Mammary microvascular endothelial cell (primary cell): ENCODE measurements around the gene NPAS1. TPM values are rescaled to one million over a fixed set of nuclear protein-coding genes. Genes with fewer than 3 reads are reported as not detected.

Experiments used
- total RNA-seq: library from RNA; depleted of rRNA; stranded (reverse); fragments of >200 nt; gene quantifications from 2 replicates; pipeline ENCODE4 v1.2.3, GENCODE V29; 2015

Gene NPAS1
- total RNA-seq = not detected in 2 replicates

GRCh38 chr19:47019431-47020041 lies at the start of gene NPAS1:
Gene NPAS1, plus strand, starts transcription at chr19:47019837. Its CDS starts 1,211 bp downstream, at chr19:47021048.

Other genes starting within 250 kb of the NPAS1 start
- 98.3 and 101 TPM in 2 replicates for gene SLC1A5, start 231.2 kb upstream of the NPAS1 start, total RNA-seq
- 277 and 285 TPM in 2 replicates for gene AP2S1, start 169.0 kb upstream of the NPAS1 start, total RNA-seq
- 19.3 and 22.4 TPM in 2 replicates for gene ARHGAP35, start 158.8 kb upstream of the NPAS1 start, total RNA-seq
- 56.9 and 67.6 TPM in 2 replicates for gene TMEM160, start 28.8 kb downstream of the NPAS1 start, total RNA-seq
- gene ZC3H4, start 93.9 kb downstream of the NPAS1 start, total RNA-seq = 26.8 and 30.0 TPM in 2 replicates
- 208 and 209 TPM in 2 replicates for gene SAE1, start 111.0 kb downstream of the NPAS1 start, total RNA-seq
- 22.5 and 25.8 TPM in 2 replicates for gene BBC3, start 211.4 kb downstream of the NPAS1 start, total RNA-seq
- gene CCDC9, start 236.7 kb downstream of the NPAS1 start, total RNA-seq = 12.8 and 20.8 TPM in 2 replicates